Measurements from ENCODE around the gene DHRSX. TPM values are rescaled to one million over a fixed set of nuclear protein-coding genes. Genes with fewer than 3 reads are reported as not detected.

The DHRSX gene
- total and polyA plus RNA-seq, 2 donors (not counting 3 experiments of a cell fraction or from before 2014, with no cell fraction given), result 27.1 to 37.7 TPM

DNA sequence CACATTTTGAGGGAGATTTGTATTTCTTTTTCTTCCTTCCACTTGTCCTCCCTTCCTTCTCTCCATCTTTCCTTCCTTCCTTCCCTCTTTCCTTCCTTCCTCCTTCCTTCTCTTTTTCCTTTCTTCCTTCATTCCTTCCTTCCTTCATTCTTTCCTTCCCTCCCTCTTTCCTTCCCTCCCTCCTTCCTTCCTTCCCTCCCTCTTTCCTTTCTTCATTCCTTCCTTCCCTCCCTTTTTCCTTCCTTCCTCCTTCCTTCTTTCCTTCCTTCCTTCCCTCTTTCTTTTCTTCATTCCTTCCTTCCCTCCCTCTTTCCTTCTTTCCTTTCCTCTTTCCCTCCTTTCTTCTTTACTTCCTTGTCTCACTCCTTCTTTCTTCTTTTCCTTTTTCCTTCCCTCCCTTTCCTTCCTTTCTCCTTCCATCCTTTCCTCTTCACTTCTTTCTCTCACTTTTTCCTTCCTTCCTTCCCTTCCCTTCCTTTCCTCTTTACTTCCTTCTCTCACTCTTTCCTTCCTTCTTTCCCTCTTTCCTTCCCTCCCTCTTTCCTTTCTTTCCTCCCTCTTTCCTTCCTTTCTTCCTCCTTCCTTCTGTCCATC, 74.4 kb downstream of the DHRSX start:
- Histone ChIP-seq H3K4me2 (ENCODE audit: insufficient read depth, low read length) (no peak overlapping the region), H3K79me2 (ENCODE audit: control insufficient read depth, insufficient read depth, low read length) (no peaks in the 10 kb centered on the region), H2AFZ (ENCODE audit: low read depth, low read length) (no peak overlapping the region), H3K27me3 (ENCODE audit: control insufficient read depth in 2 of 2, insufficient read depth in 2 of 2, low read length in 2 of 2) (no peaks in the 10 kb centered on the region), H3K9me3 (replicated peaks; ENCODE audit: control insufficient read depth, insufficient read depth, low read length) (no peaks in the 10 kb centered on the region), H3K9ac (replicated peaks; ENCODE audit: extremely low read depth, insufficient read depth, low read length) (no peak overlapping the region), H3K36me3 (ENCODE audit: control insufficient read depth in 2 of 2, extremely low read depth in 1 of 2, insufficient read depth in 2 of 2, low read length in 2 of 2) (peaks cover 0 to 2% of the 10 kb centered on the region in 2 experiments), H3K4me3 (replicated peaks in 1 of 3; ENCODE audit: insufficient read depth in 1 of 3, low read depth in 1 of 3, low read length in 3 of 3) (no peak overlapping the region), H3K27ac (ENCODE audit: insufficient read depth, low read depth, low read length) (no peak overlapping the region), H3K4me1 (ENCODE audit: control insufficient read depth, extremely low read depth, insufficient read depth, low read length) (no peaks in the 10 kb centered on the region), H3K9me1 (replicated peaks; ENCODE audit: control insufficient read depth, extremely low read depth, insufficient read depth, low read length) (no peaks in the 10 kb centered on the region), H4K20me1 (replicated peaks; ENCODE audit: control insufficient read depth, extremely low read depth, insufficient read depth, low read length) (no peaks in the 10 kb centered on the region)
- POLR2A ChIA-PET, result no interaction called here
- BruUV-seq (replicated peaks), result no TSS peak
- dilution Hi-C loops (cut with MboI; ENCODE audit: extremely low pct_ligation_motif_present, low sequenced_read_pairs) (no loop called here), intact Hi-C loops (cut with micrococcal nuclease) (no loop called here)
- no peak for FAIRE-seq
- no peak for TF ChIP-seq FOS (IDR thresholded peaks at IDR 0.05; ENCODE audit: borderline replicate concordance, insufficient read depth, low read length)
- TF ChIP-seq MYC (IDR thresholded peaks at IDR 0.05; ENCODE audit: low read depth, low read length), result no peak
- no peak for TF ChIP-seq POLR2A (IDR thresholded peaks at IDR 0.05; ENCODE audit: low read depth, low read length)
- TF ChIP-seq JUN (IDR thresholded peaks at IDR 0.05; ENCODE audit: borderline replicate concordance, insufficient read depth, insufficient read length, low read depth), result no peak
- no peak for TF ChIP-seq POLR2AphosphoS5 (IDR thresholded peaks at IDR 0.05; ENCODE audit: insufficient read depth, low read depth, low read length)
- no peak for TF ChIP-seq CTCF (IDR thresholded peaks at IDR 0.05; ENCODE audit: extremely low read depth in 1 of 2, insufficient read depth in 1 of 2, low read depth in 1 of 2, low read length in 2 of 2)
- TF ChIP-seq EZH2 (IDR thresholded peaks at IDR 0.05; ENCODE audit: borderline replicate concordance, low read depth, low read length, severe bottlenecking), result no peak
- TF ChIP-seq, protein P1, sequence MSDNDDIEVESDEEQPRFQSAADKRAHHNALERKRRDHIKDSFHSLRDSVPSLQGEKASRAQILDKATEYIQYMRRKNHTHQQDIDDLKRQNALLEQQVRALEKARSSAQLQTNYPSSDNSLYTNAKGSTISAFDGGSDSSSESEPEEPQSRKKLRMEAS (IDR thresholded peaks at IDR 0.05; ENCODE audit: insufficient read depth, insufficient read length), result no peak
- no peak for TF ChIP-seq GATA2 (IDR thresholded peaks at IDR 0.05; ENCODE audit: insufficient read depth, insufficient read length, low read depth, low read length)
- CTCF ChIA-PET, result no interaction called here
- no peak for DNase-seq (ENCODE audit: low read depth, low spot score)

All from endothelial cell of umbilical vein (primary cell).